Measurements from ENCODE around the gene CACNB4. TPM values are rescaled to one million over a fixed set of nuclear protein-coding genes. Genes with fewer than 3 reads are reported as not detected.

Gene CACNB4
- total RNA-seq, 1 experiment from 2014 or later, result 2.0 TPM

GRCh38 chr2:151972241-151973012, 126.4 kb downstream of the CACNB4 start (continued):
- no peak for TF ChIP-seq MAX (IDR thresholded peaks at IDR 0.05)

GRCh38 chr2:151971301-151972051, 127.4 kb downstream of the CACNB4 start:
- H3K27ac ChIP-seq (ENCODE audit: low read depth, low read length), result no peak overlapping the region
- H3K9me3 ChIP-seq (ENCODE audit: control insufficient read depth in 1 of 2, insufficient read depth in 1 of 2, low read depth in 1 of 2, low read length in 2 of 2), result no peaks in the 10 kb centered on the region
- no peaks in the 10 kb centered on the region for H3K4me1 ChIP-seq (ENCODE audit: control insufficient read depth in 1 of 2, insufficient read depth in 2 of 2, low read length in 2 of 2)
- no peak for TF ChIP-seq REST (IDR thresholded peaks at IDR 0.05; ENCODE audit: low read depth)
- TF ChIP-seq CEBPB (IDR thresholded peaks at IDR 0.05; ENCODE audit: low read depth), result no peak
- no peak for TF ChIP-seq ZFX (IDR thresholded peaks at IDR 0.05)
- no peak for TF ChIP-seq SP1 (IDR thresholded peaks at IDR 0.05; ENCODE audit: low read depth)
- no peak for TF ChIP-seq EZH2 (IDR thresholded peaks at IDR 0.05)
- no peak for TF ChIP-seq SIN3A (IDR thresholded peaks at IDR 0.05; ENCODE audit: low read depth)
- TF ChIP-seq YY1 (IDR thresholded peaks at IDR 0.05; ENCODE audit: extremely low read depth, insufficient replicate concordance, low read depth, low read length), result no peak
- TF ChIP-seq ZBTB33 (IDR thresholded peaks at IDR 0.05; ENCODE audit: extremely low read depth, insufficient replicate concordance, low read length), result no peak
- no peak for TF ChIP-seq EGR1 (IDR thresholded peaks at IDR 0.05; ENCODE audit: low read depth)
- no peak for TF ChIP-seq POLR2AphosphoS5 (IDR thresholded peaks at IDR 0.05; ENCODE audit: low read depth, low read length)
- no peak for TF ChIP-seq EZH2phosphoT487 (IDR thresholded peaks at IDR 0.05; ENCODE audit: borderline replicate concordance)
- TF ChIP-seq RAD21 (IDR thresholded peaks at IDR 0.05; ENCODE audit: low read depth), result no peak
- H3K9me2 ChIP-seq (ENCODE audit: insufficient read depth), result no peaks in the 10 kb centered on the region
- no peaks in the 10 kb centered on the region for H3K79me2 ChIP-seq (ENCODE audit: insufficient read depth, low read length)
- intact Hi-C loops (cut with micrococcal nuclease), result no loop called here
- no peaks in the 10 kb centered on the region for H4K20me1 ChIP-seq (ENCODE audit: insufficient read depth)
- ATAC-seq (no peak), DNase-seq (ENCODE audit: low read depth, low spot score) (no peak)
- RAD21 ChIA-PET (ENCODE audit: low non-redundant PET in 1 of 2, low total read pairs in 2 of 2, uncharacterized antibody in 2 of 2, unreplicated experiment in 2 of 2), result no interaction called here
- POLR2A ChIA-PET, result no interaction called here
- H3K4me3 ChIP-seq (replicated peaks in 1 of 2; ENCODE audit: low read depth in 1 of 2, low read length in 2 of 2), result no peak overlapping the region
- no peaks in the 10 kb centered on the region for H3K27me3 ChIP-seq (ENCODE audit: insufficient read depth, low read length)
- H3K4me2 ChIP-seq (ENCODE audit: low read length), result no peak overlapping the region
- CTCF ChIA-PET, result no interaction called here
- no TSS peak for BruUV-seq (replicated peaks)
- no peak overlapping the region for H3K9ac ChIP-seq (ENCODE audit: low read length)
- H3K36me3 ChIP-seq (ENCODE audit: control insufficient read depth in 1 of 2, insufficient read depth in 2 of 2, low read length in 2 of 2), result no peaks in the 10 kb centered on the region
- no peak overlapping the region for H2AFZ ChIP-seq (ENCODE audit: low read depth, low read length, poor library complexity, severe bottlenecking)

Data from HCT116 (cell line).